Mononuclear cell (primary cell): ENCODE data around the gene MARVELD3. TPM values are rescaled to one million over a fixed set of nuclear protein-coding genes. Genes with fewer than 3 reads are reported as not detected.
"Not testable (repeated sequence)": the region's sequence is repeated elsewhere in the genome, so short reads cannot be mapped to it uniquely, and the experiment has no call there.

Source experiments
- H3K27me3 ChIP-seq: 2 replicates; pipeline ENCODE4 v1.6.0; 2011; ENCODE audit warnings: low read length, control low read depth; ENCODE audit not compliant: insufficient read depth
- H3K4me1 ChIP-seq: 2 replicates; pipeline ENCODE4 v1.5.1; 2011; ENCODE audit warnings: mild to moderate bottlenecking, low read length, control low read depth; ENCODE audit not compliant: insufficient read depth
- H3K4me3 ChIP-seq: 2 replicates; pipeline ENCODE4 v1.5.1; 2011; ENCODE audit warnings: mild to moderate bottlenecking, low read length, moderate library complexity
- H3K9me3 ChIP-seq: 2 replicates; pipeline ENCODE4 v1.5.1; 2011; ENCODE audit warnings: low read depth, mild to moderate bottlenecking, control low read depth, low read length
- total RNA-seq: library from RNA; depleted of rRNA; stranded (reverse); fragments of >200 nt; gene quantifications from one replicate; pipeline ENCODE4 v1.2.3, GENCODE V29; 2012

The MARVELD3 gene
- total RNA-seq, 1 donor = not detected

DNA sequence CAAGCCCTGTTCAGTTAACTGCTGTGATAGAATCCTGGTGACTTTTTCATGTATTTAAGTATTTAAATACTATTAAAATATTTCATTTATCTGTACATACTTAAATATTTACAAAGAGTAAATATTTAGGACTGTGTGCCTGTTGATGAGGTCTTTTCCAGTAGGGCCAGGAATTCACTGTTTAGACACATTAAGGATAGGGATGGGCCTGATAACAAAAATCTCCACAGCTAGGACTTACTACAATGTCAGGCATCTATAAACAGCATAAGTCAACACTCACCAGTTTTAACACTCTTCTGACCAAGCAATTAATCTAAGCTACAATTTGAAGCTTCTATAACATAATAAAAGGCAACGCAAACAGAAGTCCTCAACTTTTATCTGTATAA is 47.6 kb downstream of the MARVELD3 start:
- no peak overlapping the region for H3K4me3 ChIP-seq
- no peaks in the 10 kb centered on the region for H3K27me3 ChIP-seq
- no peaks in the 10 kb centered on the region for H3K4me1 ChIP-seq
- no peaks in the 10 kb centered on the region for H3K9me3 ChIP-seq

GRCh38 chr16:71674229-71674628 is 48.2 kb downstream of the MARVELD3 start:
- no peaks in the 10 kb centered on the region for H3K27me3 ChIP-seq
- no peak overlapping the region for H3K4me3 ChIP-seq
- H3K4me1 ChIP-seq = no peaks in the 10 kb centered on the region
- H3K9me3 ChIP-seq = no peaks in the 10 kb centered on the region

- H3K4me3 ChIP-seq = no peak overlapping the region
- H3K4me1 ChIP-seq = no peaks in the 10 kb centered on the region
- no peaks in the 10 kb centered on the region for H3K27me3 ChIP-seq
- H3K9me3 ChIP-seq = no peaks in the 10 kb centered on the region
Measured at GRCh38 chr16:71675380-71675779, 49.4 kb downstream of the MARVELD3 start.

DNA sequence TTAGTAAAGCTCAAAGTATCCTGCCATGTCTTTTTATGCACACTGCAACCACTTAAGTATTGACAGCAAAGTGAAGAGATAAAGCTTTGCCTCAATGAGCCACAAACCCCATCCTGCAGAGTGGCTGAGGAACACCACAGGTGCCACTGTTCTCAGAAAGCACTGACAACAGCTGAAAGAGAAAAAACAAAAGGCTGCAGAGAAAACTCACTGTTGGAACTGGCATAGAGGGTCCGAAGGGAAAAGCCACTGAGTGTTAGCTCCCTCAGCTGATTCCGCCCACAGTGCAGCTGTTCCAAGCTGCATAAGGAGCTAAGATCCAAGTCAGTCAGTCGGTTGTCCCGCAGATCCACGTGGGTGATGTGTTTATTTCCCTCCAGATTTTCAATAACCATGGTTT is 50.3 kb downstream of the MARVELD3 start:
- H3K4me1 ChIP-seq = no peaks in the 10 kb centered on the region
- no peaks in the 10 kb centered on the region for H3K9me3 ChIP-seq
- no peak overlapping the region for H3K4me3 ChIP-seq
- no peaks in the 10 kb centered on the region for H3K27me3 ChIP-seq

- no peaks in the 10 kb centered on the region for H3K27me3 ChIP-seq
- H3K9me3 ChIP-seq = no peaks in the 10 kb centered on the region
- H3K4me1 ChIP-seq = no peaks in the 10 kb centered on the region
- no peak overlapping the region for H3K4me3 ChIP-seq
Measured at GRCh38 chr16:71681360-71681759, 55.4 kb downstream of the MARVELD3 start.

GRCh38 chr16:71684280-71684679 is 58.3 kb downstream of the MARVELD3 start:
- not testable (repeated sequence) for H3K4me1 ChIP-seq, H3K4me3 ChIP-seq, H3K27me3 ChIP-seq, H3K9me3 ChIP-seq

Other genes with a start within 250 kb of the MARVELD3 start
- not detected for gene TLE7, start 184.1 kb upstream of the MARVELD3 start, total RNA-seq
- gene ZNF23, start 163.9 kb upstream of the MARVELD3 start, total RNA-seq = 6.5 TPM
- 2.6 TPM for gene ZNF19, start 136.9 kb upstream of the MARVELD3 start, total RNA-seq
- gene CHST4, start 99.8 kb upstream of the MARVELD3 start, total RNA-seq = not detected
- gene TAT, start 49.1 kb upstream of the MARVELD3 start, total RNA-seq = not detected
- 10.4 TPM for gene PHLPP2, start 98.5 kb downstream of the MARVELD3 start, total RNA-seq
- 223 TPM for gene AP1G1, start 182.7 kb downstream of the MARVELD3 start, total RNA-seq
- 41.0 TPM for gene ATXN1L, start 219.8 kb downstream of the MARVELD3 start, total RNA-seq